Uterus (tissue), 2 donors: ENCODE data around the gene SINHCAF.

Source experiments
- POLR2A ChIP-seq, 2 donors: fragments of 450-650 bp; IDR thresholded peaks; one replicate each; pipeline ENCODE4 v1.6.1; 2016; ENCODE audit warnings: antibody characterized with exemption in 2 of 2, mild to moderate bottlenecking in 1 of 2, moderate library complexity in 1 of 2
- TF ChIP-seq, protein P1 (sequence below), 4 experiments: fragments of 200-600 bp in 2 of 4; fragments of 450-650 bp in 2 of 4; sonication (generic) in 2 of 4; IDR thresholded peaks; one replicate each; pipeline ENCODE4 v1.5.1; 2016 to 2019; ENCODE audit warnings: antibody characterized with exemption in 4 of 4, mild to moderate bottlenecking in 2 of 4, moderate library complexity in 1 of 4

DNA sequence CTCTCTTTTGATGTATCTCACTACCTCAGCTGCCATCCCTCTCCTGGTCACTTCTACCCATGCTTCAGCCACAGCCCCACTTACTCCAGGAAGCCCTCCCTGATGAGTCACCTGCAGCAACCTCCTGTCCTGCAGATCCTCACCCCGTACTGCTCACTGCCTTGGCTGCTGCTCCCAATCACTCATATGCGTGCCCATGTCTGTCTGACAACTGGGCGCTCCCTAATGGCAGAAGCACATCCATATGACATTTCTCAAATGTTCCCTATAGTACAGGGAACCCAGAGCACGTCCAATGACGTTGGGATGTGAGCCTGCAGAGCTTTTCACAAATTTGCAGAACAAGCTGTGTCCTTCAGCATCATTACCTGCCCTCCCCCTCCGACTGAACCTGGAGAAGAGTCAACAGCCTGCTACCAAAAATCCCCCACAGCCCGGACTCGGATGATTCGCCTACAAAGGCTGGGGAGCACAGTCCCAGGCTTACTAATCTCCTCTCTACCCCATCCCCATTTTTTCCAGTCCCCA is 90.0 kb downstream of the SINHCAF start:
- TF ChIP-seq, protein P1, sequence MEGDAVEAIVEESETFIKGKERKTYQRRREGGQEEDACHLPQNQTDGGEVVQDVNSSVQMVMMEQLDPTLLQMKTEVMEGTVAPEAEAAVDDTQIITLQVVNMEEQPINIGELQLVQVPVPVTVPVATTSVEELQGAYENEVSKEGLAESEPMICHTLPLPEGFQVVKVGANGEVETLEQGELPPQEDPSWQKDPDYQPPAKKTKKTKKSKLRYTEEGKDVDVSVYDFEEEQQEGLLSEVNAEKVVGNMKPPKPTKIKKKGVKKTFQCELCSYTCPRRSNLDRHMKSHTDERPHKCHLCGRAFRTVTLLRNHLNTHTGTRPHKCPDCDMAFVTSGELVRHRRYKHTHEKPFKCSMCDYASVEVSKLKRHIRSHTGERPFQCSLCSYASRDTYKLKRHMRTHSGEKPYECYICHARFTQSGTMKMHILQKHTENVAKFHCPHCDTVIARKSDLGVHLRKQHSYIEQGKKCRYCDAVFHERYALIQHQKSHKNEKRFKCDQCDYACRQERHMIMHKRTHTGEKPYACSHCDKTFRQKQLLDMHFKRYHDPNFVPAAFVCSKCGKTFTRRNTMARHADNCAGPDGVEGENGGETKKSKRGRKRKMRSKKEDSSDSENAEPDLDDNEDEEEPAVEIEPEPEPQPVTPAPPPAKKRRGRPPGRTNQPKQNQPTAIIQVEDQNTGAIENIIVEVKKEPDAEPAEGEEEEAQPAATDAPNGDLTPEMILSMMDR (IDR thresholded peaks at IDR 0.05): no peak
- TF ChIP-seq POLR2A (IDR thresholded peaks at IDR 0.05): no peak
